ENCODE measurements around the gene BIN1. TPM values are rescaled to one million over a fixed set of nuclear protein-coding genes. Genes with fewer than 3 reads are reported as not detected.
"Not testable (repeated sequence)": the region's sequence is repeated elsewhere in the genome, so short reads cannot be mapped to it uniquely, and the experiment has no call there.

Gene BIN1
- total RNA-seq, 1 donor from 2014 or later, result 62.8 TPM

DNA sequence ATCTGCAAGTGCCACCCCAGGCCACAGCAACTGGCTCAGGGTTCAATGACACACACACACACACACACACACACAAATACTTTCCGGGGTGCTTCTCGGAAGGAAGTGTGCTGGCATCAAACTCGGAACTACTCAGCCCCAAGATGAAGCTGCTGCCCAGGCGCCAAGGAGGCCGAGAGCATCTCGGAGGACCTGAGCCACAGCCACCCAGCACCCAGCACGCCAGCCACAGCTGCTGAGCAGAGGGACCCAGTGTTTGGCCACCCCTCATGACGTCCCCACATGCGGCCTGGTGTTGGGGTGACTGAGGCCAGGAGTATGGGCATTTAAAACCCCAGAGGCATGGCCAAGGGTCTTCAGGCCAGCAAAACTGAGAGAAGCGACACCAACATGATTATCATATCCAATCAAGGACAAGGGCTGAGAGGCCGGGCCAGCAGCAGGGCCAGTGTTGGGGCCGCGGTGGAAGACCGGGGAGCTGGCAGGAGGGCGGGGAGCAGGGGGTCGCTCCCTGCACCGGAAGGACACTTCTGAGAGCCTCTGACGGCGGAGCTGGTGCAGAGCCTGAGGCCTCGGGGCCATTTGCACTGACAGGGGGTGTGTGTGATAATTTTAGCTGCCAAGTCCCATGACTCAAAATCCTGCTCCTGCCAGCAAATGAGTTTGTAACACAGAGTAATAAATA lies 61.8 kb downstream of the BIN1 start:
- ATAC-seq (no peak), DNase-seq (ENCODE audit: low spot score) (no peak)
- intact Hi-C loops (cut with DNase I), result no loop called here

DNA sequence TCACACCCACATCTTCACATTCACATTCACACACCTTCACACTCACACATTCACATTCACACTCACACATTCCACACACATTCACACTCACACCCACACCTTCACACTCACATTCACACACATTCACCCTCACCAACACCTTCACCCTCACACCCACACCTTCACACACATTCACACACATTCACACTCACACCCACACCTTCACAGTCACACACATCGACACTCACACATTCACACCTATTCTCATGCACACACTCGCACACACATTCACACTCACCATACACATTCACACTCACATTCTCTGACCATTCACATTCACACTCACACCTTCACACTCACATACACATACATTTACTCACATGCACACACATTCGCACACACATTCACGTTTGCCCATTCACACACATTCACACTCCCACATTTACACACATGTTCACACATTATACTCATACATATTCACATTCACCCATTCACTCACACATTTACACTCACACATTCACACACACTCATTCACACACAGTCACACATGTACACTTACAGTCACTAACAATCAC lies 62.7 kb downstream of the BIN1 start:
- DNase-seq (ENCODE audit: low spot score) (no peak), ATAC-seq (no peak)
- intact Hi-C loops (cut with DNase I), result no loop called here

- DNase-seq (ENCODE audit: low spot score) (no peak), ATAC-seq (no peak)
- intact Hi-C loops (cut with DNase I), result no loop called here
These were observed 63.4 kb downstream of the BIN1 start for GRCh38 chr2:127043367-127044164.

GRCh38 chr2:127041259-127041970 lies 65.5 kb downstream of the BIN1 start:
- intact Hi-C loops (cut with DNase I), result no loop called here
- DNase-seq (ENCODE audit: low spot score), result no peak

GRCh38 chr2:127040169-127040568 lies 66.8 kb downstream of the BIN1 start:
- no peak for ATAC-seq
- intact Hi-C loops (cut with DNase I), result no loop called here
- DNase-seq (ENCODE audit: low spot score), result no peak

More at GRCh38 chr2:127041259-127041970, 65.5 kb downstream of the BIN1 start:
- ATAC-seq, result no peak

DNA sequence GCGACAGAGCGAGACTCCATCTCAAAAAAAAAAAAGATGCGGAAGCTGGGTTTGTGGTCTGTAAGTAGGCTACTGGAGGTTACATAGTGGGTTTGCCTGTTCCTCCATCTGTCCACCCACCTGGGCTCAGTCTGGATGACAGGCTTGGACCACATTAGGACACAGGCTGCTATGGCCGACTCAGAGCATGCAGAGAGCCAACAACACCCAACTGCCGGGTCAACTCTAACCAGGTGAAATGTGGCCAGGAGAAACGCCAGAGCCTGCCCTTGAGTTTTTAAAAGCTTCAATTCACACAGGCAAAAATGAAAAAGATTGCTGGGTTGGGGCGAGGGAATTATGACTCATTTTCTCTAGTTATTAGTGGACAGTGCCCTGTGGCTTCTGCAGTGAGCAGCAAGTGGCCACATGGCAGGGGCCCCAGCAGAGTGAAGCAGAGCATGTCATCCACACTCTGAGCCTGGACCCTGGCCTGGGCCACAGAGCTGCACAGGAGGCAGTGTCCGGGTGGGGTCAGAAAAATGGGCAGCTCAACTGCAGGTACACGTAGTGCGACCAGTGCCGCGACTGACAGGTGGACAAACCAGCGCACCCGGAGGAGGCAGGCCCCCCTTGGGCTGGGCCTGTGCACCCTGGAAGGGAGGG lies 67.4 kb downstream of the BIN1 start:
- no peak for DNase-seq (ENCODE audit: low spot score)
- intact Hi-C loops (cut with DNase I), result no loop called here

DNA sequence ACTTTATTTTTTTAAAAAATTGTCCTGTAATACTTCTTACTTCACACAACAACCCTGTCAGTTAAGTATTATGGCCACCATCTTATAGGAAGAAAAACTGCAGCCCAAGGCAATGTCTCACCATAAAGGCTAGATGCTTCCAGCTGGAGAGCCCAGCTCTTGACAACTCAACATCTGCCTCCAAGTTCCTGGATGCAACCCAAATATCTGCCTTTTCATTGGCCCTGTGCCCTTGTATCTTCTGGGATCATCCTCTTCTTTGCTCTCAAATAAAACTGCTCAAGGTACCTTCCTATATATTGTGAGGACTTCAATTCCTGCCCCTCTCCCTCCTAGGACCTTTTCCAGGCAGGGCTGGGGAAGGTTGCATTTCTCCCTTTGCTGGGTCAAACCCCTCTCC lies 69.5 kb downstream of the BIN1 start:
- intact Hi-C loops (cut with DNase I), result no loop called here
- DNase-seq (ENCODE audit: low spot score) (no peak), ATAC-seq (no peak)

More for the DNA sequence above, 67.4 kb downstream of the BIN1 start:
- ATAC-seq, result peak; percentile 22

GRCh38 chr2:127034883-127035611 lies 71.9 kb downstream of the BIN1 start:
- ATAC-seq, result no peak
- DNase-seq (ENCODE audit: low spot score), result no peak
- intact Hi-C loops (cut with DNase I), result no loop called here

DNA sequence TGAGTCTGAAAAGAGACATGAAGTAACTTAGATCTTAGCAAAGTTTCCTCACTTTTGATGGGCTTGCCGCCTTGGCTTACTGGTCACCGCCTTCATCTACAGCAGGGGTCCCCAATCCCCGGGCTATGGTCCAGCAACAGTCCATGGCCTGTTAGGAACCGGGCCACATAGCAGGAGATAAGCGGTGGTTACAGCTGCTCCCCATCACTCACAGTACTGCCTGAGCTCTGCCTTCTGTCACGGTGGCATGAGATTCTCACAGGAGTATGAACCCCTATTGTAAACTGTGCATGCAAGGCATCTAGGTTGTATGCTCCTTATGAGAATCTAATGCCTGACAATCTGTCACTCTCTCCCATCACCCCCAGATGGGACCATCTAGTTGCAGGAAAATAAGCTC lies 72.9 kb downstream of the BIN1 start:
- ATAC-seq (no peak), DNase-seq (ENCODE audit: low spot score) (no peak)

DNA sequence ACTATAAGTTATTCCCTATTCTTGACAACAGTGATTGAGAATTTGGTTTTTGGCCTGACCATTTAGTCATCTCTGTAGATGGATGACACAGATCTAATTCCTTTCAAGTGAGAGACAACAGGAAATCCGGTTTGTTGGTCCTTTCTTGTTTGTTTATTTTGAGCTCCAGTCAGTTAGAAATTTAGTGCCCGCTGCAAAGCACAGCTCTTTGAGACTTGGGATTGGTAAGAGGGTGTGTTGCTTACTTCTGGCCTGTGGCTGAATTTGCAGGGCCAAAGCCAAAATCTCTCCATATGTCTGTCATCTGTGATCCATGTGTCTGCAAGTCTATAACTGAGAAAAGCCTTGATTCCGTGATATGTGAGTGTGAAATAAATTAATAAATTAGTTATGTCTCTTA lies 74.3 kb downstream of the BIN1 start:
- ATAC-seq (no peak), DNase-seq (ENCODE audit: low spot score) (no peak)
- intact Hi-C loops (cut with DNase I), result no loop called here

More for the DNA sequence above, 72.9 kb downstream of the BIN1 start:
- intact Hi-C loops (cut with DNase I), result no loop called here

DNA sequence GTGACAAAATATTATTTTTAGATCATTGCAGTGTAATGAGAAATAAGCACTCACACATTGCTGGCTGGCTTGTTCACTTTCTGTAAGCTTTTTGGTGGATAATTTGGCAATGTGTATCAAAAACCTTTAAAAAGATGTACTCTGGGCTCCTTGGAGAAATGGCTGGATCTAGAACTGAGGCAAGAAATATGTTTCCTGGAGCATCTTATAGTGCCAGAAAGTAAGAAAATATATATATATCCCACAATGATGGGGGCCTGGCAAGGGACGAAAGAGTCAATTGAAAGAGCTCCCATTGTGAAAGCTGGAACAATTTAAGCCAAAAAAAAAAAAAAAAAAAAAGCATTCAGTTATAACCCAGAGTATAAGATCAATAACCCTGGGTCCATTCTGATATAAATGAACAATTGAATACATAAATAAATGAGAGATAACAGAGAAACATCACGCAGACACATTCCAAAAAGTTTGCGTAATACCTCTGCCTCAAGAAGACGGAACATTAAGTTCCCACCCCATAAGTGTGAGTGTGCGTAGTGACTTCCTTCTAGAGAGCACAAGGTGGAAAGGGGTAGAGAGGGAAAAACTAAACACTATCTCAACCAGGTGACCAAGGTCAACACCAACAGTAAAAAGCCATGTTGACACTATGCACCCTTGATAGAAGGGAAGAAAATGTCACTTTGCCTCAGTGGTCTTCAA lies 77.5 kb downstream of the BIN1 start:
- DNase-seq (ENCODE audit: low spot score), result no peak
- intact Hi-C loops (cut with DNase I), result no loop called here

DNA sequence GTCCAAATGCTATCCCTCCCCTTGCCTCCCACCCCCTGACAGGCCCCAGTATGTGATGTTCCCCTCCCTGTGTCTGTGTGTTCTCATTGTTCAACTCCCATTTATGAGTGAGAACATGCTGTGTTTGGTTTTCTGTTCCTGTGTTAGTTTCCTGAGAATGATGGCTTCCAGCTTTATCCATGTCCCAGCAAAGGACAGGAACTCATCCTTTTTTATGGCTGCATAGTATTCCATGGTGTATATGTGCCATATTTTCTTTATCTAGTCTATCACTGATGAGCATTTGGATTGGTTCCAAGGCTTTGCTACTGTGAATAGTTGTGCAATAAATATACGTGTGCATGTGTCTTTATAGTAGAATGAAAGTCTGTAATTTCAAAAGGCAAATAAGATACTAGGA lies 78.2 kb downstream of the BIN1 start:
- DNase-seq (ENCODE audit: low spot score); ATAC-seq; intact Hi-C loops (cut with DNase I): not testable (repeated sequence)

More for the DNA sequence above, 77.5 kb downstream of the BIN1 start:
- no peak for ATAC-seq

DNA sequence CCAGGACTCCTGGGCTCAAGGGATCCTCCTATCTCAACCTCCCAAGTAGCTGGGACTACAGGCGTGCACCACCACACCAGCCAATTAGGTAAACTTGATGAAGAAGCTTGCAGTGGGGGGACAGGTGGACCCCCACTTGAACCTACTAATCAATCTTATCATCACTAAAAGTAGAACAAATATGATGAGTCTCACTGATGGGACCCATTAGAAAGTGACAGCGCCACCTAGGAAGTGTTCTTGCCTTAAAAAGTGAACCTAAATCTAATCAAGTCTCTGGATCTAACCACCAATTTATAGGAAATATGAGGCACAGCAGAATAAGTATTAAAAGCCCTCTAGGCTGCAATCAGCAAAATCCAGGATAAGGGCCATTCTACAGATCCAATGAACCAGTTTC lies 79.2 kb downstream of the BIN1 start:
- DNase-seq (ENCODE audit: low spot score) (no peak), ATAC-seq (no peak)
- intact Hi-C loops (cut with DNase I), result no loop called here

- ATAC-seq (peak; percentile 93), DNase-seq (ENCODE audit: low spot score) (peak; percentile 80)
- intact Hi-C loops (cut with DNase I), result no loop called here
These were observed 81.4 kb downstream of the BIN1 start for GRCh38 chr2:127025359-127026166.

DNA sequence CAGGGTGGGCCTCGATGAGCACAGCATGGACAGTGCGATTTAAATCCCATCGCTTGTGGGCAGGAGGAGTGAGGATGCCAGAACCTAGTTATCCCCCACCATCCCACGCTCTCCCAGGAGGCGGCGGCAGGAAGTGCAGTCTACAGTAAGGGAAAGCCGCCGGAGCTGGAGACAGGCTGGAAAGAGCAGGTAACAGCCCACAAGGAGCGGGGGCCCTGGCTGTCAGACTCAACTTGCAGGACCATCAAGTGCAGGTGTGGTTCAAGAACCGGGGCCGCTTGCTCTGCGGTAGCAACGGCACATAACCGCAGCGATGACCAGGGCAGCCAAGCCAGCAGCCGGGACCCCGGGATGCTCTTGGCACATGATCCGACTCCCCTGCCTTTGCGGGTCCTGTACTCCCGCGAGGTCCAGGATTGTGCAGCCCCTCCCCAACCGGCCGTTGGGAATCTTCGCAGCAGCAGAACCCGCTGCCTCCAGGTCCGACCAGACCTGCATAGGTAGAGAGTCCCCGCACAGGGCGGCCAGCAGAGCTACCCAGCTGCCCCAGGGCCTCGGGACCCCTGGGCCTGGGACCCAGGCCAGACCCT lies 82.1 kb downstream of the BIN1 start:
- no peak for DNase-seq (ENCODE audit: low spot score)

GRCh38 chr2:127023504-127023903 lies 83.5 kb downstream of the BIN1 start:
- no peak for ATAC-seq
- intact Hi-C loops (cut with DNase I), result no loop called here

More for the DNA sequence above, 82.1 kb downstream of the BIN1 start:
- intact Hi-C loops (cut with DNase I), result no loop called here
- peak; percentile 85 for ATAC-seq

DNA sequence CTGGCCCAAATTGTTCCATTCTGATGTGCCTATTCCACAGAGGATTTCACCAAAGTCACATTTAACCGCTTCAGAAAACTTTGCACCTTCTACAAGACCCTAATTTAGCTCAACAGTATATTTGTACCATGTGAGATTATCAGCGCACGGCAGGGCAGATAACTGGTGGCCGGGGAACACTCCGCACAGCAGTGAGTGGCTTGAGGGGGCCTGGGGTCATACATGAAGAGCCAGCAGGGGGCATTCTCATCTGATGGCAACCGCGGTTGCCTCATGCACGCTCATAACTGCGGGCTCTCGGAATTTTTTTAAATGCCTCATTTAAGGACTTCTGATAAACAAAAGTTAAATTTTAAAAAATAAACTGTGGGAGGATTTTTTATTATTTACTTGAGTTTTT lies 84.1 kb downstream of the BIN1 start:
- DNase-seq (ENCODE audit: low spot score), result no peak
- ATAC-seq, result no peak
- intact Hi-C loops (cut with DNase I), result no loop called here

More at GRCh38 chr2:127023504-127023903, 83.5 kb downstream of the BIN1 start:
- DNase-seq (ENCODE audit: low spot score), result no peak
